H1 (cell line): Measurements from ENCODE around the gene DHCR24. TPM values are rescaled to one million over a fixed set of nuclear protein-coding genes. Genes with fewer than 3 reads are reported as not detected.

Experiments used
- CTCF ChIA-PET: fragments of 300-600 bp; sonication (Branson Sonifier 250); formaldehyde crosslinking; loops from one replicate; lab custom pipeline; 2021; ENCODE audit not compliant: partially characterized antibody; lab: Charles Lee
- POLR2A ChIA-PET: fragments of 300-600 bp; sonication (Branson Sonifier 250); formaldehyde crosslinking; loops from one replicate; lab custom pipeline; 2021; ENCODE audit warnings: inconsistent platforms; ENCODE audit not compliant: partially characterized antibody; lab: Charles Lee
- DNase-seq, 2 experiments: peaks; one replicate each; pipeline versions ENCODE4 v3.0.0 to v3.0.0-alpha.2; 2010 to 2022; ENCODE audit warnings: low spot score in 2 of 2, low read depth in 1 of 2, mixed read lengths in 1 of 2
- FAIRE-seq: peaks from 2 replicates; lab custom pipeline; 2011; peaks lifted over from hg19 to GRCh38; lab: Jason Lieb, UNC
- H2AFZ ChIP-seq: 2 replicates; pipeline ENCODE4 v1.8.1; 2012; ENCODE audit warnings: low read length, inconsistent platforms
- H2AK5ac ChIP-seq: 2 replicates; pipeline ENCODE4 v1.6.1; 2013; ENCODE audit warnings: low read depth, low read length
- H2BK120ac ChIP-seq: replicated peaks from 2 replicates; pipeline ENCODE3; 2013; ENCODE audit warnings: low read depth, low read length, inconsistent platforms
- H2BK12ac ChIP-seq: 2 replicates; pipeline ENCODE4 v1.6.1; 2013; ENCODE audit warnings: low read depth, low read length
- H2BK15ac ChIP-seq: 2 replicates; pipeline ENCODE4 v1.6.1; 2013; ENCODE audit warnings: low read length
- H2BK20ac ChIP-seq: 2 replicates; pipeline ENCODE4 v1.6.1; 2013; ENCODE audit warnings: low read length
- H2BK5ac ChIP-seq: 2 replicates; pipeline ENCODE4 v1.6.1; 2013; ENCODE audit warnings: low read depth, low read length
- H3K14ac ChIP-seq: 2 replicates; pipeline ENCODE4 v1.6.1; 2013; ENCODE audit warnings: inconsistent platforms; ENCODE audit not compliant: insufficient read length
- H3K18ac ChIP-seq: 2 replicates; pipeline ENCODE4 v1.6.1; 2013; ENCODE audit warnings: low read length; ENCODE audit errors: extremely low read depth
- H3K23ac ChIP-seq: 2 replicates; pipeline ENCODE4 v1.6.1; 2013; ENCODE audit warnings: inconsistent platforms; ENCODE audit not compliant: insufficient read length
- H3K23me2 ChIP-seq: 2 replicates; pipeline ENCODE4 v1.6.1; 2013; ENCODE audit warnings: low read depth, low read length
- H3K27ac ChIP-seq: 2 replicates; pipeline ENCODE4 v1.6.1; 2011; ENCODE audit warnings: low read depth, low read length, inconsistent platforms
- H3K27me3 ChIP-seq, 4 experiments: replicated peaks in 1 of 4; 1 replicate in 1 of 4; 2 replicates in 3 of 4; pipeline versions ENCODE4 v1.6.1 to v1.8.1; 2011 to 2013; ENCODE audit warnings: low read length in 3 of 4, mild to moderate bottlenecking in 3 of 4, inconsistent platforms in 2 of 4, mixed read lengths in 2 of 4, moderate library complexity in 1 of 4; ENCODE audit not compliant: control insufficient read depth in 3 of 4, insufficient read depth in 3 of 4; ENCODE audit errors: extremely low read depth in 1 of 4
- H3K36me3 ChIP-seq, 4 experiments: 2 replicates each; pipeline versions ENCODE4 v1.6.1 to v1.8.1; 2011 to 2013; ENCODE audit warnings: mild to moderate bottlenecking in 4 of 4, low read length in 3 of 4, moderate library complexity in 2 of 4, control low read depth in 1 of 4, inconsistent platforms in 1 of 4; ENCODE audit not compliant: insufficient read depth in 4 of 4, control insufficient read depth in 2 of 4
- H3K4ac ChIP-seq: replicated peaks from 2 replicates; pipeline ENCODE3; 2013; ENCODE audit warnings: low read length, low read depth, mixed read lengths, inconsistent platforms; ENCODE audit not compliant: insufficient read length
- H3K4me1 ChIP-seq, 4 experiments: replicated peaks in 1 of 4; 1 replicate in 1 of 4; 2 replicates in 3 of 4; pipeline versions ENCODE4 v1.6.1 to v1.8.1; 2011 to 2013; ENCODE audit warnings: low read length in 3 of 4, inconsistent platforms in 2 of 4, mixed read lengths in 1 of 4; ENCODE audit not compliant: insufficient read depth in 4 of 4, control insufficient read depth in 3 of 4
- H3K4me2 ChIP-seq, 2 experiments: 2 replicates each; pipeline versions ENCODE4 v1.6.1 to v1.8.1; 2011 to 2013; ENCODE audit warnings: low read depth in 2 of 2, low read length in 2 of 2, control low read depth in 1 of 2, inconsistent platforms in 1 of 2, mild to moderate bottlenecking in 1 of 2; ENCODE audit not compliant: insufficient read depth in 1 of 2
- H3K4me3 ChIP-seq, 4 experiments: fragments of 200-600, 300-600 bp in 1 of 4; sonication (generic), shearing (Covaris generic), sonication (Bioruptor Twin) in 1 of 4; 2 replicates each; pipeline versions ENCODE4 v1.5.1 to v1.8.1; 2011 to 2016; ENCODE audit warnings: low read length in 4 of 4, low read depth in 3 of 4, control low read depth in 2 of 4, inconsistent platforms in 2 of 4, mild to moderate bottlenecking in 2 of 4, mixed read lengths in 1 of 4, moderate library complexity in 1 of 4; ENCODE audit not compliant: insufficient read depth in 2 of 4; ENCODE audit errors: extremely low read depth in 1 of 4
- H3K56ac ChIP-seq: replicated peaks from 2 replicates; pipeline ENCODE3; 2013; ENCODE audit warnings: low read depth, mild to moderate bottlenecking, mixed read lengths, low read length, inconsistent platforms; ENCODE audit not compliant: insufficient read length
- H3K79me1 ChIP-seq: 2 replicates; pipeline ENCODE4 v1.6.1; 2013; ENCODE audit warnings: low read depth, low read length, control low read depth
- H3K79me2 ChIP-seq, 2 experiments: 2 replicates each; pipeline versions ENCODE4 v1.6.1 to v1.8.1; 2012 to 2013; ENCODE audit warnings: low read length in 2 of 2, mild to moderate bottlenecking in 2 of 2, inconsistent platforms in 1 of 2; ENCODE audit not compliant: insufficient read depth in 2 of 2, control insufficient read depth in 1 of 2
- H3K9ac ChIP-seq, 4 experiments: replicated peaks in 1 of 4; 1 replicate in 1 of 4; 2 replicates in 3 of 4; pipeline versions ENCODE4 v1.6.1 to v1.8.1; 2011 to 2013; ENCODE audit warnings: low read depth in 3 of 4, low read length in 3 of 4, control low read depth in 2 of 4, mild to moderate bottlenecking in 2 of 4, moderate library complexity in 2 of 4, inconsistent platforms in 1 of 4; ENCODE audit errors: extremely low read depth in 1 of 4
- H3K9me3 ChIP-seq, 2 experiments: 2 replicates each; pipeline versions ENCODE4 v1.6.1 to v1.8.1; 2012 to 2013; ENCODE audit warnings: mild to moderate bottlenecking in 2 of 2, moderate library complexity in 2 of 2, control low read depth in 1 of 2, inconsistent platforms in 1 of 2, low read depth in 1 of 2, low read length in 1 of 2, mixed read lengths in 1 of 2; ENCODE audit not compliant: insufficient read depth in 2 of 2
- H4K20me1 ChIP-seq, 2 experiments: replicated peaks in 1 of 2; 2 replicates each; pipeline versions ENCODE3 to v1.8.1; 2011 to 2013; ENCODE audit warnings: inconsistent platforms in 2 of 2, low read length in 2 of 2, mild to moderate bottlenecking in 1 of 2; ENCODE audit not compliant: insufficient read depth in 2 of 2, control insufficient read depth in 1 of 2
- H4K5ac ChIP-seq: 2 replicates; pipeline ENCODE4 v1.6.1; 2013; ENCODE audit warnings: low read length, low read depth, mixed read lengths, inconsistent platforms; ENCODE audit not compliant: insufficient read length
- H4K8ac ChIP-seq: 2 replicates; pipeline ENCODE4 v1.8.0; 2013; ENCODE audit warnings: mild to moderate bottlenecking, moderate library complexity, low read length, inconsistent platforms; ENCODE audit not compliant: insufficient read depth; ENCODE audit errors: extremely low read depth
- H4K91ac ChIP-seq: replicated peaks from 2 replicates; pipeline ENCODE3; 2013; ENCODE audit warnings: low read length, mixed read lengths, inconsistent platforms; ENCODE audit not compliant: insufficient read length
- ATF2 ChIP-seq: IDR thresholded peaks from 2 replicates; pipeline ENCODE4 v1.6.1; 2012; ENCODE audit warnings: low read length, inconsistent platforms
- CREB1 ChIP-seq: IDR thresholded peaks from 2 replicates; pipeline ENCODE4 v1.6.1; 2012; ENCODE audit warnings: inconsistent platforms
- GABPA ChIP-seq: IDR thresholded peaks from 2 replicates; pipeline ENCODE4 v1.6.1; 2011; ENCODE audit warnings: mild to moderate bottlenecking, low read length, moderate library complexity, borderline replicate concordance; ENCODE audit not compliant: insufficient read depth
- RBBP5 ChIP-seq: IDR thresholded peaks from 2 replicates; pipeline ENCODE4 v1.7.1; 2012; ENCODE audit warnings: low read depth, mild to moderate bottlenecking, inconsistent platforms, low read length, moderate library complexity, borderline replicate concordance
- RXRA ChIP-seq: IDR thresholded peaks from 2 replicates; pipeline ENCODE4 v1.6.1; 2011; ENCODE audit warnings: low read depth, mild to moderate bottlenecking, low read length, moderate library complexity; ENCODE audit not compliant: insufficient read depth
- SIX5 ChIP-seq: IDR thresholded peaks from 2 replicates; pipeline ENCODE4 v1.6.1; 2011; ENCODE audit warnings: mild to moderate bottlenecking, low read depth, low read length
- SP2 ChIP-seq: IDR thresholded peaks from 2 replicates; pipeline ENCODE4 v1.6.1; 2012; ENCODE audit warnings: mild to moderate bottlenecking, low read length, inconsistent platforms
- TAF1 ChIP-seq: IDR thresholded peaks from 2 replicates; pipeline ENCODE4 v1.6.1; 2011; ENCODE audit warnings: mild to moderate bottlenecking, low read depth, low read length
- TAF7 ChIP-seq: optimal IDR thresholded peaks from 2 replicates; pipeline ENCODE3; 2011; ENCODE audit warnings: low read depth, mild to moderate bottlenecking, inconsistent platforms, low read length, moderate library complexity, borderline replicate concordance
- ZNF274 ChIP-seq: IDR thresholded peaks from 2 replicates; pipeline ENCODE4 v1.7.0; 2012; ENCODE audit warnings: low read length, borderline replicate concordance; ENCODE audit errors: extremely low read depth
- WGBS, 2 experiments: shearing (Covaris generic) in 1 of 2; methylation state at CpG; one replicate each; pipeline versions ENCODE4 v1.1.6 to v1.1.7; 2013 to 2015; ENCODE audit warnings: low lambda C conversion rate in 2 of 2, mixed read lengths in 2 of 2, inconsistent platforms in 1 of 2, low coverage in 1 of 2, missing lambda C conversion rate in 1 of 2; ENCODE audit not compliant: insufficient replicate concordance in 2 of 2, insufficient coverage in 1 of 2, insufficient read length in 1 of 2; ENCODE audit errors: extremely low coverage in 1 of 2, missing lambda C conversion rate in 1 of 2; 5-methylcytosine and 5-hydroxymethylcytosine counted together
- polyA plus RNA-seq, 7 experiments: library from polyadenylated mRNA; depleted of rRNA in 3 of 7; stranded (reverse) in 5 of 7; unstranded in 2 of 7; fragments of >200 nt in 5 of 7; fragments of 200-250 nt in 2 of 7; gene quantifications; 1 replicate in 5 of 7; 2 replicates in 1 of 7; 4 replicates in 1 of 7; pipeline versions ENCODE4 v1.2.1 to v1.2.3, GENCODE V29; 2011 to 2013; ENCODE audit warnings: missing spikeins in 2 of 7, mixed read lengths in 2 of 7
- total RNA-seq: library from RNA; stranded (reverse); fragmentation: NEBNext Ultra II Directional; extraction: Animal tissue kit (Norgen Biotek cat#: 25700); gene quantifications from 2 replicates; pipeline ENCODE4 v1.2.1, GENCODE V29; 2021

DHCR24 gene
- total and polyA plus RNA-seq, 2 of the 8 experiments (the other 6 are each of a cell fraction or from before 2014, with no cell fraction given), result 370 to 419 TPM

GRCh38 chr1:54843449-54843848 is 43.5 kb downstream of the DHCR24 start:
- peaks cover 0 to 6% (median 0%) of the 10 kb centered on the region in 4 experiments; a peak in 4 of 8 replicates for H3K36me3 ChIP-seq
- no peak overlapping the region for H3K14ac ChIP-seq
- ChIA-PET POLR2A (interaction anchor here (2.1 kb wide), 1 partner anchor 9 kb away, joined by 5 read pairs; no protein-coding TSS in a partner anchor), CTCF (interaction anchor here (0.8 kb wide), 1 partner anchor 102 kb away, joined by 3 read pairs; no protein-coding TSS in a partner anchor)
- no peak for DNase-seq
- no peak overlapping the region for H2BK12ac ChIP-seq
- H3K79me1 ChIP-seq, result peaks cover 2% of the 10 kb centered on the region; the same call in 1 of the 2 replicates
- no peak overlapping the region for H3K9ac ChIP-seq
- no peak overlapping the region for H2BK15ac ChIP-seq
- H3K79me2 ChIP-seq, result no peaks in the 10 kb centered on the region
- H3K23me2 ChIP-seq, result no peaks in the 10 kb centered on the region
- H3K4ac ChIP-seq, result no peak overlapping the region
- H4K91ac ChIP-seq, result no peak overlapping the region
- H2AK5ac ChIP-seq, result no peak overlapping the region
- H4K5ac ChIP-seq, result no peak overlapping the region
- H3K27me3 ChIP-seq, result no peaks in the 10 kb centered on the region
- H2BK120ac ChIP-seq, result no peak overlapping the region
- no peak overlapping the region for H2AFZ ChIP-seq
- no peak overlapping the region for H3K27ac ChIP-seq
- H4K8ac ChIP-seq, result no peak overlapping the region
- H3K9me3 ChIP-seq, result 0 out of 4 replicates have a peak, but pooled peaks cover 0 to 3% of the 10 kb centered on the region in 2 experiments
- H3K4me2 ChIP-seq, result no peak overlapping the region
- H2BK20ac ChIP-seq, result no peak overlapping the region
- TF ChIP-seq RXRA, result no peak
- no peak for TF ChIP-seq RBBP5
- no peak for TF ChIP-seq TAF1
- no peak for TF ChIP-seq GABPA
- no peak for TF ChIP-seq ATF2
- TF ChIP-seq TAF7, result no peak
- TF ChIP-seq SP2, result no peak
- no peak for TF ChIP-seq SIX5
- no peak for TF ChIP-seq CREB1
- no peak for TF ChIP-seq ZNF274
- WGBS, 2 experiments, result 81% methylated on average over 5 of the region's 5 CpGs; no CpG with 5 or more reads in 1 of the 2 experiments
- H3K4me1 ChIP-seq, result no peaks in the 10 kb centered on the region
- H2BK5ac ChIP-seq, result no peak overlapping the region
- no peak overlapping the region for H3K56ac ChIP-seq
- H4K20me1 ChIP-seq, result no peaks in the 10 kb centered on the region
- no peak for FAIRE-seq
- no peak overlapping the region for H3K18ac ChIP-seq
- H3K23ac ChIP-seq, result no peak overlapping the region
- H3K4me3 ChIP-seq, result no peak overlapping the region
